ENCODE results near the gene NR2F6.
A peak's percentile ranks its signal among the peaks of the same experiment; 100 is the strongest.
"Not testable (repeated sequence)": the region's sequence is repeated elsewhere in the genome, so short reads cannot be mapped to it uniquely, and the experiment has no call there.

Gene NR2F6

GRCh38 chr19:17211547-17212446 is 33.9 kb downstream of the NR2F6 start:
- no peak for DNase-seq (ENCODE audit: low read depth in 2 of 2)

- no peak for DNase-seq (ENCODE audit: low read depth in 2 of 2)
Measured at GRCh38 chr19:17210296-17210695, 35.4 kb downstream of the NR2F6 start.

GRCh38 chr19:17209126-17210036 is 36.3 kb downstream of the NR2F6 start:
- no peak for DNase-seq (ENCODE audit: low read depth in 2 of 2)

GRCh38 chr19:17206736-17207581 is 38.8 kb downstream of the NR2F6 start:
- DNase-seq (ENCODE audit: low read depth in 2 of 2): no peak

- peak in 1 of 2 donors; percentile 43 for DNase-seq (ENCODE audit: low read depth in 2 of 2)
Measured at GRCh38 chr19:17205237-17206140, 40.2 kb downstream of the NR2F6 start.

- DNase-seq (ENCODE audit: low read depth in 2 of 2): no peak
Measured at GRCh38 chr19:17202713-17203112, 43.0 kb downstream of the NR2F6 start.

GRCh38 chr19:17202249-17202648 is 43.5 kb downstream of the NR2F6 start:
- no peak for DNase-seq (ENCODE audit: low read depth in 2 of 2)

- no peak for DNase-seq (ENCODE audit: low read depth in 2 of 2)
Measured at GRCh38 chr19:17200408-17201079, 45.2 kb downstream of the NR2F6 start.

GRCh38 chr19:17197666-17198065 is 48.1 kb downstream of the NR2F6 start:
- no peak for DNase-seq (ENCODE audit: low read depth in 2 of 2)

GRCh38 chr19:17196610-17197009 is 49.1 kb downstream of the NR2F6 start:
- DNase-seq (ENCODE audit: low read depth in 2 of 2): no peak

GRCh38 chr19:17195106-17195505 is 50.6 kb downstream of the NR2F6 start:
- no peak for DNase-seq (ENCODE audit: low read depth in 2 of 2)

- no peak for DNase-seq (ENCODE audit: low read depth in 2 of 2)
Measured at GRCh38 chr19:17194608-17195007, 51.1 kb downstream of the NR2F6 start.

- DNase-seq (ENCODE audit: low read depth in 2 of 2): no peak
Measured at GRCh38 chr19:17192751-17193150, 53.0 kb downstream of the NR2F6 start.

GRCh38 chr19:17191736-17192135 is 54.0 kb downstream of the NR2F6 start:
- not testable (repeated sequence) for DNase-seq (ENCODE audit: low read depth in 2 of 2)

GRCh38 chr19:17185590-17185989 is 60.1 kb downstream of the NR2F6 start:
- no peak for DNase-seq (ENCODE audit: low read depth in 2 of 2)

- DNase-seq (ENCODE audit: low read depth in 2 of 2): peak; percentile 26 to 28
Measured at GRCh38 chr19:17184371-17184841, 61.3 kb downstream of the NR2F6 start.

GRCh38 chr19:17183858-17184321 is 61.8 kb downstream of the NR2F6 start:
- DNase-seq (ENCODE audit: low read depth in 2 of 2): no peak

- no peak for DNase-seq (ENCODE audit: low read depth in 2 of 2)
Measured at GRCh38 chr19:17183271-17183761, 62.4 kb downstream of the NR2F6 start.
